T-cell (primary cell): Measurements from ENCODE around the gene SHB. TPM values are rescaled to one million over a fixed set of nuclear protein-coding genes. Genes with fewer than 3 reads are reported as not detected.

Source experiments
- ATAC-seq, 4 experiments: fragments of 200-7000 bp in 3 of 4; fragments of 150-1000 bp in 1 of 4; cut with Tn5 transposase; replicated peaks in 1 of 4; 1 replicate in 3 of 4; 2 replicates in 1 of 4; pipeline ENCODE4 v1.10.0; 2021; ENCODE audit warnings: moderate library complexity in 3 of 4, mild to moderate bottlenecking in 2 of 4, moderate number of reproducible peaks in 1 of 4
- CTCF ChIA-PET, 2 donors: fragments of 300-600 bp; sonication (Branson Sonifier 250); formaldehyde crosslinking; loops; one replicate each; lab custom pipeline; 2022; ENCODE audit warnings: antibody characterized with exemption in 2 of 2; lab: Charles Lee
- POLR2A ChIA-PET, 2 donors: fragments of 300-600 bp; sonication (Branson Sonifier 250); formaldehyde crosslinking; loops; one replicate each; lab custom pipeline; 2022; ENCODE audit warnings: antibody characterized with exemption in 2 of 2; lab: Charles Lee
- DNase-seq, 35 experiments: peaks; one replicate each; pipeline versions ENCODE4 v3.0.0 to v3.0.0-alpha.2; 2013 to 2023
- H3K27ac ChIP-seq: one replicate; pipeline ENCODE4 v1.5.1; 2013; ENCODE audit warnings: low read length
- H3K27me3 ChIP-seq, 2 experiments: replicated peaks in 1 of 2; 1 replicate in 1 of 2; 2 replicates in 1 of 2; pipeline versions ENCODE4 v1.6.1 to v1.7.0; 2013; ENCODE audit warnings: low read length in 1 of 2, mixed read lengths in 1 of 2; ENCODE audit not compliant: control insufficient read depth in 2 of 2, insufficient read depth in 2 of 2; ENCODE audit errors: extremely low read depth in 1 of 2
- H3K36me3 ChIP-seq, 2 donors: 1 replicate in 1 of 2; 2 replicates in 1 of 2; pipeline versions ENCODE4 v1.6.1 to v1.7.0; 2013; ENCODE audit warnings: low read length in 1 of 2; ENCODE audit not compliant: control insufficient read depth in 2 of 2, insufficient read depth in 1 of 2; ENCODE audit errors: extremely low read depth in 1 of 2
- H3K4me1 ChIP-seq, 2 experiments: 1 replicate in 1 of 2; 2 replicates in 1 of 2; pipeline versions ENCODE4 v1.6.1 to v1.7.0; 2013; ENCODE audit warnings: low read length in 2 of 2, mixed read lengths in 1 of 2; ENCODE audit not compliant: insufficient read depth in 2 of 2, control insufficient read depth in 1 of 2; ENCODE audit errors: extremely low read depth in 1 of 2
- H3K4me3 ChIP-seq, 2 donors: 1 replicate in 1 of 2; 2 replicates in 1 of 2; pipeline versions ENCODE4 v1.5.1 to v1.7.0; 2013; ENCODE audit warnings: mild to moderate bottlenecking in 2 of 2, low read length in 1 of 2, moderate library complexity in 1 of 2; ENCODE audit not compliant: control insufficient read depth in 1 of 2; ENCODE audit errors: extremely low read depth in 1 of 2
- H3K9me3 ChIP-seq: 2 replicates; pipeline ENCODE4 v1.7.0; 2013
- H3K27ac Mint-ChIP-seq, 2 donors: one replicate each; pipeline ENCODE4 v1.8.0; 2020 to 2021; ENCODE audit warnings: mild to moderate bottlenecking in 2 of 2, mixed read lengths in 2 of 2
- H3K27me3 Mint-ChIP-seq, 2 donors: one replicate each; pipeline ENCODE4 v1.8.0; 2021 to 2022; ENCODE audit warnings: mixed read lengths in 2 of 2
- H3K36me3 Mint-ChIP-seq: one replicate; pipeline ENCODE4 v1.8.0; 2021; ENCODE audit warnings: mixed read lengths
- H3K4me1 Mint-ChIP-seq, 3 donors: one replicate each; pipeline ENCODE4 v1.8.0; 2020 to 2022; ENCODE audit warnings: mixed read lengths in 3 of 3, mild to moderate bottlenecking in 1 of 3
- H3K4me3 Mint-ChIP-seq, 3 donors: one replicate each; pipeline ENCODE4 v1.8.0; 2020 to 2022; ENCODE audit warnings: mild to moderate bottlenecking in 3 of 3, mixed read lengths in 3 of 3, moderate library complexity in 3 of 3
- H3K9me3 Mint-ChIP-seq, 3 donors: one replicate each; pipeline ENCODE4 v1.8.0; 2020 to 2022; ENCODE audit warnings: mixed read lengths in 3 of 3
- WGBS: methylation state at CpG from one replicate; pipeline ENCODE4 v1.1.5; 2013; ENCODE audit warnings: missing lambda C conversion rate; ENCODE audit not compliant: insufficient coverage; 5-methylcytosine and 5-hydroxymethylcytosine counted together
- total RNA-seq, 35 experiments: library from RNA in 6 of 35; stranded (reverse) in 6 of 35; fragments of 120-200 nt in 1 of 35; gene quantifications; one replicate each; pipeline versions ENCODE4 v1.2.1 to v1.2.4 and lab custom pipeline; 2013 to 2026

The SHB gene
- total RNA-seq, 5 donors from 2014 or later (not counting 1 experiment from before 2014, with no cell fraction given), result 1.2 to 1.5 (median 1.3) TPM

DNA sequence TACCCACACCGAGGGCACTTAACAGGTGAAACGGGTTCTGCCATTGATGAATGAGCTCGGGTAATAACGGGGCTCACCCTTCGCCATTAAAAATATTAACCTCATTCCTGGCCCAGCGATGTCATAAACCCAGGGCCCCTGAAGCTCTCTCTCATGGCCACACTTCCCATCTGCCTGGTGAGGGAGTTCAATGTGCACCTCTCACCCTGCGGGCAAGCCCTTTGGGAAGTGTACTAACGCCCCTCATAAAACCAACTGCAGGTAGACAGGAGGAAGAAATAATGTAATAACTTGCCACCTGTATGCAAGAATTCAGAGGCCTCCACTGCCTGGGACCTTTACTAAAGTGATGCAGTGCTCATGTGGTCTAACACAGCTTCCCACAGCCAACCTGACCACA lies 35.1 kb downstream of the SHB start:
- H3K27ac ChIP-seq, result no peak overlapping the region
- H3K4me1 Mint-ChIP-seq, result peaks cover 3 to 5% (median 4%) of the 10 kb centered on the region in 3 donors
- H3K4me1 ChIP-seq, result peaks cover 2 to 5% of the 10 kb centered on the region in 2 experiments
- H3K36me3 Mint-ChIP-seq, result no peaks in the 10 kb centered on the region
- no peak overlapping the region for H3K4me3 Mint-ChIP-seq
- H3K27ac Mint-ChIP-seq, result no peak overlapping the region
- peaks cover 0 to 3% of the 10 kb centered on the region in 2 experiments for H3K27me3 ChIP-seq
- no peaks in the 10 kb centered on the region for H3K9me3 Mint-ChIP-seq
- peaks cover 0 to 2% of the 10 kb centered on the region in 2 donors for H3K27me3 Mint-ChIP-seq
- ChIA-PET CTCF (no interaction called here), POLR2A (no interaction called here)
- DNase-seq (no peak), ATAC-seq (no peak)
- H3K36me3 ChIP-seq, result no peaks in the 10 kb centered on the region
- WGBS, result 94% methylated on average over 3 of the region's 8 CpGs
- no peak overlapping the region for H3K4me3 ChIP-seq
- H3K9me3 ChIP-seq, result no peaks in the 10 kb centered on the region

DNA sequence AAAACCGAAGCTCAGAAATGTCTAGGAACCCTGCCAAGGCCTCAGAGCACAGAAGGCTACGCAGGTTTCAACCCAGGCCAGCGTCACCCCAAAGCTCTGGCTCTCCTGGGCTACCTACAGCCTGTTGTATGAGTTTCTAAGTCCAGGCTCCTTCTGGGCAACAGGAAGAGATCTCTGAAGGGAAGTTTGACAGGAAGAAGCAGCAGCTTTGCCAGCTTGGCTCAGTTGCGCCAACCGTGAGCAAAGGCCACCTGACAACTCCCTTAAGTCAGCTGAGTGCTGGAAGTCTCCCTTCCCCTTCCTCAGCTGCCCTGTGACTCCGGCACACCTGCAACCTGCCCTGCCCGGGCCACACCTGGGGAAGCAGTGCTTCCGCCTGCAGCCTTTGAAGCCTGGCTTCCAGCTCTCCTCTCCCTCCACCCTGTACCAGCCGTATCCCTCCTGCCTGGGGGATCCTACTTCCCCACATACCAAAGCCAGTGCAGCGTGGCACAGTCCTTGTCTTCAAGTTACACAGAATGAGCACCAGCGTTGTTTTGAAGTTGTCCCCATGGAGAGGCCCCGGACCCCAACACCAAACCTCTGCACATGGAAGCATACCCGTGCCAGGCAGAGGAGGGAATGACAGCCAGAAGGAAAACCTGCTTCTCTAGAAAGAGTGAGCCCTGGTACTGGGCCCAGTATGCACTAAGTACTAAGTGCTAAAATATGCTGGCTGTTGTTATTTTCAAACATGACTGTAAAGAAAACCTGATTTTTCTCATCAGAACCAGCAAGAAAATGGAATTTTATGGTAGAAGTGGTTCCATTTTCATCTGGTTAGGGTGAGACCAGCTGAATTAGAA lies 36.5 kb downstream of the SHB start:
- no peak overlapping the region for H3K4me3 Mint-ChIP-seq
- no peak overlapping the region for H3K27ac Mint-ChIP-seq
- WGBS, result 74% methylated on average over 8 of the region's 13 CpGs
- H3K27me3 ChIP-seq, result no peaks in the 10 kb centered on the region
- H3K36me3 ChIP-seq, result no peaks in the 10 kb centered on the region
- ChIA-PET CTCF (interaction anchor here in 1 of 2 donors (0.5 kb wide), 1 partner anchor 107 kb away, joined by 6 read pairs; no protein-coding TSS in a partner anchor), POLR2A (no interaction called here)
- ATAC-seq (no peak), DNase-seq (no peak)
- peaks cover 3 to 5% (median 4%) of the 10 kb centered on the region in 3 donors for H3K4me1 Mint-ChIP-seq
- H3K4me1 ChIP-seq, result peaks cover 2 to 5% of the 10 kb centered on the region in 2 experiments
- no peaks in the 10 kb centered on the region for H3K36me3 Mint-ChIP-seq
- no peaks in the 10 kb centered on the region for H3K9me3 Mint-ChIP-seq
- peaks cover 0 to 2% of the 10 kb centered on the region in 2 donors for H3K27me3 Mint-ChIP-seq
- no peak overlapping the region for H3K27ac ChIP-seq
- no peak overlapping the region for H3K4me3 ChIP-seq
- H3K9me3 ChIP-seq, result no peaks in the 10 kb centered on the region

DNA sequence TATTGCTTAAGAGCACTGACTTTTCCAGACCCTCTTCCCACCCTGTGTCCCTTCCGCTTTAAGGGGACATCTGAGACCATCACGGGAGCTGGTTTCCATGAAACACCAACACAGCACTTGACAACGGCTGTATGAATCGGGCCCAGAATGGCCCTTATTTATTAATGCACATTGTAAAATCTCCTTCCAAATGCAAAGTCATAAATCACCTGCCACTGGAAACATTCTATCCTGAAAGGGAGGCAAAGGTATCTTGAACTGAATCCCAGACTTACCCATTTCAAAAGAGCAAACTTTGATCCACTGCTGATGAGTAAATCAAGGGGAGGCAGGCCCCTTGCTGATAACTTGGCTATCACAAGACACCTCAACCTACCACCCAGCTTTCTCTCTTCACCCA lies 37.4 kb downstream of the SHB start:
- no peak for DNase-seq
- Mint-ChIP-seq H3K9me3 (no peaks in the 10 kb centered on the region), H3K4me1 (peaks cover 3 to 5% (median 4%) of the 10 kb centered on the region in 3 donors), H3K27me3 (peaks cover 0 to 2% of the 10 kb centered on the region in 2 donors), H3K36me3 (no peaks in the 10 kb centered on the region), H3K4me3 (no peak overlapping the region), H3K27ac (no peak overlapping the region)
- Histone ChIP-seq H3K4me3 (no peak overlapping the region), H3K36me3 (no peaks in the 10 kb centered on the region), H3K27ac (no peak overlapping the region), H3K4me1 (peaks cover 2 to 5% of the 10 kb centered on the region in 2 experiments), H3K9me3 (no peaks in the 10 kb centered on the region), H3K27me3 (no peaks in the 10 kb centered on the region)
- WGBS, result 100% methylated on average over 1 of the region's 4 CpGs
- no peak for ATAC-seq
- ChIA-PET CTCF (no interaction called here), POLR2A (no interaction called here)

DNA sequence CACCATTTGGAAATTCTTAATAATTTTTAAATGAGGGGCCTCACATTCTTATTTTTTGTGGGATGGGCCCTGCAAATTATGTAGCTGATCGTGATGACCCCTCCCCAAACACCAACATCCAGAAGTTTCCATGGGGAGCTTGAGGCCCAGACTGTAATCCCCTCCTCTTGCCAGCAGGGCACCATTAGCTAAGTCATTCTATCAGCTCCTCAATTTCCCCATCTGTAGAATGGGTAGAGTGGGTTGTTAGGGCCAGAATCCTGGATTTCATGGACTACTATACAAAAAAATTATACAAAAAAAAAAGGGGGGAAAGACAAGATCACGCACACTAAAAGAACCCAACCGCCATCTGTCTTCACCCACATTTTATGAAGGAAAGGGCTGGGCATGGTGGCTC lies 38.4 kb downstream of the SHB start:
- no peaks in the 10 kb centered on the region for H3K36me3 Mint-ChIP-seq
- H3K27me3 ChIP-seq, result no peaks in the 10 kb centered on the region
- WGBS, result no CpG with 5 or more reads among the region's 3 CpGs
- peaks cover 3 to 5% (median 4%) of the 10 kb centered on the region in 3 donors for H3K4me1 Mint-ChIP-seq
- peaks cover 2 to 5% of the 10 kb centered on the region in 2 experiments for H3K4me1 ChIP-seq
- CTCF ChIA-PET, result interaction anchor here in 1 of 2 donors (0.7 kb wide), 1 partner anchor 388 kb away, joined by 3 read pairs; no protein-coding TSS in a partner anchor
- no peak overlapping the region for H3K27ac Mint-ChIP-seq
- H3K36me3 ChIP-seq, result no peaks in the 10 kb centered on the region
- no peak overlapping the region for H3K4me3 Mint-ChIP-seq
- ATAC-seq (no peak), DNase-seq (no peak)
- H3K4me3 ChIP-seq, result no peak overlapping the region
- POLR2A ChIA-PET, result no interaction called here
- H3K9me3 Mint-ChIP-seq, result no peaks in the 10 kb centered on the region
- no peaks in the 10 kb centered on the region for H3K9me3 ChIP-seq
- no peak overlapping the region for H3K27ac ChIP-seq
- H3K27me3 Mint-ChIP-seq, result peaks cover 0 to 2% of the 10 kb centered on the region in 2 donors

DNA sequence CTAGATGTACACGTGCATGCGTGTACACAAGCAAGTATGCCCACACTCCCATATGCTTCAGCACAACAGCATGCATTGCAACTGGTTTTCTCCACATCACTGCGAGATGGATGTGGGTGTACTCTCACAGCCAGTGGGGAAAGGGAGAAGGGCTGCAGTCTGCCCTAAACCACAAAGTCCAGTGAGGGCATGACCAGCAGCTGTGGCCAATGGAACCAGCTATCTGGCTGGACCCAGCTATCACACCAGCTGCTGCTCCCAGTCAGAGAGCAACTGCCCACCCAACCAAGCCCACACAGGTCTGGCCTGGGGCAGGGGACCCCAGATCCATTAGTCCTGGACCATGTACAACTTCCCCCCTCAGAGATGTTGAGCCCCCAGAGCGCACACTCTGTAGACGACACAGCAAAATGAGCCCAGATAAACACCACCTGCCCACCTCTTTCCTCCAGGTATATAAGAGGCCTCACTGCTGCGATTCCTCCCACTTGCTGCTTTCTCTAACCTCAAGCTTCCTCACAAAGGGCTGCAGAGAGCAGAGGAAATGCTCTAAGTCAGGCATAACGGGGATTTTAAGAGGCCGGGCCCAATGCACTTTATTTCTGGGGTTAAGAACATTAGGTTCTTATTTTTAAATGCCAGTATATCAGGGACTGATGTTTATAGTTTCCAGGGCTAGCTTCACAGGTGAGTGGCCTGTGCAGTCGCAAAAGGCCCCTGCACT lies 39.0 kb downstream of the SHB start:
- H3K4me1 Mint-ChIP-seq, result peaks cover 3 to 5% (median 4%) of the 10 kb centered on the region in 3 donors
- Histone ChIP-seq H3K27ac (no peak overlapping the region), H3K4me1 (peaks cover 2 to 5% of the 10 kb centered on the region in 2 experiments), H3K9me3 (no peaks in the 10 kb centered on the region), H3K4me3 (no peak overlapping the region), H3K36me3 (no peaks in the 10 kb centered on the region), H3K27me3 (no peaks in the 10 kb centered on the region)
- ChIA-PET POLR2A (no interaction called here), CTCF (interaction anchor here (0.7 kb wide), 2 partner anchors 97 to 388 kb away, joined by 3 read pairs; no protein-coding TSS in a partner anchor)
- ATAC-seq (no peak), DNase-seq (no peak)
- H3K4me3 Mint-ChIP-seq, result no peak overlapping the region
- H3K27me3 Mint-ChIP-seq, result peaks cover 0 to 2% of the 10 kb centered on the region in 2 donors
- no peak overlapping the region for H3K27ac Mint-ChIP-seq
- no peaks in the 10 kb centered on the region for H3K36me3 Mint-ChIP-seq
- H3K9me3 Mint-ChIP-seq, result no peaks in the 10 kb centered on the region
- 19% methylated on average over 3 of the region's 9 CpGs for WGBS

DNA sequence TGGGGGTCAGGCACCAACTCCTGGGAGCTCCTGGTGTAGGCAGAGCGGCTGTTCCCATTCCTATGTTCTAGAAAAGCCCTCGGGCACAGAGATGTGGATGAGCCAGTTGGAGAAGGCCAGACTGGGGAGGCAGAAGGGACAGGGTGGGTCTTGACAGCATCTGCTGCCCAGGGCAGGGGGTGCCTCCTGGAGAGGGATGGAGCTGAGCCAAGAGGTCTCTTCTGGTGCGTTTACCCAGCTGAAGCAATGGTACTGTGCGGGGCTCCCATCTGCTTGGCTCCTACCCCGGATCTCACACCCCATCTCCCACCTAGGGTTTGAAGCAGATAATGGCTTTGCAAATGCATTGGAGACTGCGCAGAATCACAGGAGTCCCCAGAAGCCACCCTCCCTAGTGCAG lies 41.3 kb downstream of the SHB start:
- no peak for ATAC-seq
- Histone ChIP-seq H3K36me3 (no peaks in the 10 kb centered on the region), H3K27me3 (peaks cover 0 to 4% of the 10 kb centered on the region in 2 experiments), H3K4me3 (no peak overlapping the region), H3K27ac (no peak overlapping the region), H3K4me1 (peaks cover 2 to 5% of the 10 kb centered on the region in 2 experiments), H3K9me3 (no peaks in the 10 kb centered on the region)
- WGBS, result 92% methylated on average over 5 of the region's 6 CpGs
- Mint-ChIP-seq H3K27me3 (peaks cover 0 to 3% of the 10 kb centered on the region in 2 donors), H3K9me3 (no peaks in the 10 kb centered on the region), H3K4me3 (no peak overlapping the region), H3K4me1 (peaks cover 3 to 5% (median 4%) of the 10 kb centered on the region in 3 donors), H3K27ac (no peak overlapping the region), H3K36me3 (no peaks in the 10 kb centered on the region)
- ChIA-PET POLR2A (no interaction called here), CTCF (no interaction called here)
- DNase-seq, result no peak
